Left lung (tissue), 10 donors: ENCODE measurements around the gene RAB15. TPM values are rescaled to one million over a fixed set of nuclear protein-coding genes. Genes with fewer than 3 reads are reported as not detected.

Experiments used
- ATAC-seq: fragments of 200-7000 bp; cut with Tn5 transposase; one replicate; pipeline ENCODE4 v1.9.1; 2020; ENCODE audit warnings: moderate library complexity
- DNase-seq, 4 donors: peaks; one replicate each; pipeline ENCODE4 v3.0.0-alpha.2; 2013 to 2020
- H3K27ac ChIP-seq, 2 donors: fragments of 200-600 bp; sonication (generic) in 1 of 2; one replicate each; pipeline versions ENCODE4 v1.5.0 to v1.8.0; 2020 to 2021
- H3K27me3 ChIP-seq, 2 donors: fragments of 200-600 bp; sonication (generic) in 1 of 2; one replicate each; pipeline versions ENCODE4 v1.5.0 to v1.8.0; 2020 to 2021
- H3K36me3 ChIP-seq, 2 donors: fragments of 200-600 bp; sonication (generic) in 1 of 2; one replicate each; pipeline versions ENCODE4 v1.5.0 to v1.8.0; 2020 to 2021
- H3K4me1 ChIP-seq, 2 donors: fragments of 200-600 bp; one replicate each; pipeline ENCODE4 v1.8.0; 2021
- H3K4me3 ChIP-seq, 2 donors: fragments of 200-600 bp; sonication (generic) in 1 of 2; one replicate each; pipeline versions ENCODE4 v1.5.0 to v1.8.0; 2020 to 2021; ENCODE audit warnings: mild to moderate bottlenecking in 1 of 2
- H3K9me3 ChIP-seq, 2 donors: fragments of 200-600 bp; sonication (generic) in 1 of 2; one replicate each; pipeline versions ENCODE4 v1.5.0 to v1.8.0; 2020 to 2021
- CTCF ChIP-seq, 2 donors: fragments of 200-600 bp; sonication (generic) in 1 of 2; IDR thresholded peaks; one replicate each; pipeline versions ENCODE4 v1.5.0 to v1.8.0; 2021; ENCODE audit warnings: antibody characterized with exemption in 2 of 2
- intact Hi-C, 2 donors: fragments of 100-400 bp; cut with DNase I; formaldehyde crosslinking; loops; one replicate each; pipeline versions ENCODE4 v1.11.2 to v1.14.2; 2022
- polyA plus RNA-seq, 6 donors: library from polyadenylated mRNA; unstranded; fragments of 120-200 nt; gene quantifications; one replicate each; pipeline ENCODE4 v1.2.1, GENCODE V29; 2013; ENCODE audit not compliant: insufficient read length in 6 of 6
- total RNA-seq, 2 donors: library from RNA; stranded (reverse); fragmentation: NEBNext Ultra II Directional; extraction: Animal tissue kit (Norgen Biotek cat#: 25700); gene quantifications; one replicate each; pipeline ENCODE4 v1.2.1, GENCODE V29; 2021
- donor health status: DM: no; HTN: yes; CAD: no.
- donor health status: DM: no; HTN: no; CAD: no.

RAB15 gene
- total and polyA plus RNA-seq, 8 donors: 21.8 to 36.6 (median 30.7) TPM

GRCh38 chr14:64990939-64991338 is 18.8 kb upstream of the RAB15 start:
- intact Hi-C loops: no loop called here
- DNase-seq: no peak
- Histone ChIP-seq H3K27me3 (no peaks in the 10 kb centered on the region), H3K4me1 (peaks cover 13 to 65% of the 10 kb centered on the region in 2 donors), H3K4me3 (no peak overlapping the region), H3K27ac (peak overlapping the region in 1 of 2 donors; percentile 26), H3K36me3 (no peaks in the 10 kb centered on the region), H3K9me3 (no peaks in the 10 kb centered on the region)
- no peak for TF ChIP-seq CTCF (IDR thresholded peaks at IDR 0.05)
- no peak for ATAC-seq

- Histone ChIP-seq H3K4me3 (no peak overlapping the region), H3K9me3 (no peaks in the 10 kb centered on the region), H3K36me3 (no peaks in the 10 kb centered on the region), H3K4me1 (peaks cover 13 to 66% of the 10 kb centered on the region in 2 donors), H3K27ac (peak overlapping the region in 1 of 2 donors; percentile 26), H3K27me3 (no peaks in the 10 kb centered on the region)
- no peak for TF ChIP-seq CTCF (IDR thresholded peaks at IDR 0.05)
- DNase-seq (no peak), ATAC-seq (no peak)
- intact Hi-C loops: no loop called here
Measured at GRCh38 chr14:64990296-64990695, 18.2 kb upstream of the RAB15 start.

GRCh38 chr14:64987438-64987767 is 15.3 kb upstream of the RAB15 start:
- no peaks in the 10 kb centered on the region for H3K27me3 ChIP-seq
- peak overlapping the region; percentile 89 for H3K27ac ChIP-seq
- no peak for ATAC-seq
- peaks cover 13 to 53% of the 10 kb centered on the region in 2 donors for H3K4me1 ChIP-seq
- no peaks in the 10 kb centered on the region for H3K36me3 ChIP-seq
- intact Hi-C loops: no loop called here
- H3K9me3 ChIP-seq: no peaks in the 10 kb centered on the region
- no peak for DNase-seq
- TF ChIP-seq CTCF (IDR thresholded peaks at IDR 0.05): no peak
- peak overlapping the region; percentile 74 to 82 for H3K4me3 ChIP-seq

GRCh38 chr14:64986648-64987437 is 14.7 kb upstream of the RAB15 start, which contains the start of gene FNTB:
Gene FNTB (plus strand): TSS chr14:64986895. CDS start chr14:64986954, 59 bp downstream.
- Histone ChIP-seq H3K4me1 (peaks cover 13 to 47% of the 10 kb centered on the region in 2 donors), H3K4me3 (peak within 1 kb of the TSS; percentile 74 to 82), H3K27me3 (no peaks in the 10 kb centered on the region), H3K36me3 (no peaks in the 10 kb centered on the region), H3K9me3 (no peaks in the 10 kb centered on the region), H3K27ac (peak within 1 kb of the TSS; percentile 89)
- ATAC-seq: peak; percentile 98
- DNase-seq: peak; percentile 97 to 99 (median 98)
- peak; percentile 53 to 80 for TF ChIP-seq CTCF (IDR thresholded peaks at IDR 0.05)
- intact Hi-C loops: no loop called here

- H3K27ac ChIP-seq: no peak overlapping the region
- peaks cover 13 to 26% of the 10 kb centered on the region in 2 donors for H3K4me1 ChIP-seq
- no peaks in the 10 kb centered on the region for H3K9me3 ChIP-seq
- peak; percentile 6 for ATAC-seq
- peak overlapping the region in 1 of 2 donors; percentile 15 for H3K4me3 ChIP-seq
- intact Hi-C loops: no loop called here
- peak; percentile 43 to 60 for TF ChIP-seq CTCF (IDR thresholded peaks at IDR 0.05)
- peak in 2 of 4 donors; percentile 33 to 69 for DNase-seq
- no peaks in the 10 kb centered on the region for H3K27me3 ChIP-seq
- H3K36me3 ChIP-seq: no peaks in the 10 kb centered on the region
Measured at GRCh38 chr14:64983439-64984310, 11.5 kb upstream of the RAB15 start.
